GM18519 (cell line): ENCODE results near the gene FAIM2.
"Not testable (repeated sequence)": the region's sequence is repeated elsewhere in the genome, so short reads cannot be mapped to it uniquely, and the experiment has no call there.

Source experiments
- ATAC-seq: cut with Tn5 transposase; IDR thresholded peaks from one replicate; pipeline ENCODE4 v1.9.1; 2021; ENCODE audit warnings: mild to moderate bottlenecking, moderate library complexity; ENCODE audit not compliant: unreplicated experiment, low FRiP score

The FAIM2 gene

DNA sequence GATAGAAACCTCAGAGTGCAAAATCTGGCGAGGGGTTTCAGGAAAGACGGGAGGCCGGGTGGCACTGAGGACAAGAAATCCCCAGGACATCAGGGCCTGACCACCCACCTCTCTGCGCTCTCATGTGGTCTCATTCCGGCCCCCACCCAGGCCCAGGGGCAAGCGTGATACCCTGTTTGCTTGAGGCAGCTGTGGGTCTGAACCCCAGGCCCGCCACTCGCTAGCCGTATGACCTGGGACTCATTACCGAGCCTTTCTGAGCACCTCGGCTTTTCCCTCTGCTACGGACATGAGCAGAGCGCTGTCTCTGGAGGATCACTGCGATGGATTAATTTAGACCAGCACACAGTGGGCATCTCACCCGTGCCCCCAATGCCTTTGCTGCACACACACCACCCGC lies 35.3 kb downstream of the FAIM2 start:
- no peak for ATAC-seq

DNA sequence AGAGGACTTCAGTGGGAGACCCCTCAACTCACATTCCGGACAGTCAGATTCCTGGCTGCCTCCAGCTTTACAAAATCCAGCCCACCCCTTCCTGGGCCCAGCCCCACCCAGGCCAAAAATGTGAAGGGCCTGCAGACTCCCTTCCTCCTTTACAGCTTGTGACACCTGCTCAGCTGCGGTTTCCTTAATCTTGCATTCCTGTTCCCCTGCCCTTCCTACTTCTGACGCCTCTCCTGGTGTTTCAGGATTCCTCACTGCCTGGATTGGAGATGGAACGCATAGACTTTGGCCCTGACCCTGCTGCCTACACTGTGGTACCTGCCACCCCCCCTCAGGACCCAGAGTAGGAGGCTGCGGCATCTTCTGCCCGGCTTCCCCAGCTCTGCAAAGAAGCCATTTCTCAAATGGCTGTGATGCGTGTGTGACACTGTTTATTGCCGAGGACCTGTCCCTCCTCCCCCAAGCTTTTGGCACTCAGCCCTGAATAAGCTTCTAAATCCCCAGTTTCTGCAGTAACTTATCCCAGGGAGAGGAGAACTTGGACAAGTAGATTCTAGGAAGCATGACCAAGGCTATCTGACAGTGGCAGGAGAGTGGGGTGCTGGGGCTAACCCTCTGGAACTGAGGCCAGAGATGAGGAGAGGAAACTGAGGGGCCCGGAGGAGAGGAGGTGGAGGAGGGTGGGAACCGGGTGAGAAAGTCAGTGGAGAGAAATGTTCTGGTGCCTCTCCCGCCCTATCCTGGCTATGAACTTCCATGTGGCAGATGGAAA lies 35.9 kb downstream of the FAIM2 start:
- no peak for ATAC-seq

- no peak for ATAC-seq
Measured at GRCh38 chr12:49866859-49867569, 36.7 kb downstream of the FAIM2 start.

DNA sequence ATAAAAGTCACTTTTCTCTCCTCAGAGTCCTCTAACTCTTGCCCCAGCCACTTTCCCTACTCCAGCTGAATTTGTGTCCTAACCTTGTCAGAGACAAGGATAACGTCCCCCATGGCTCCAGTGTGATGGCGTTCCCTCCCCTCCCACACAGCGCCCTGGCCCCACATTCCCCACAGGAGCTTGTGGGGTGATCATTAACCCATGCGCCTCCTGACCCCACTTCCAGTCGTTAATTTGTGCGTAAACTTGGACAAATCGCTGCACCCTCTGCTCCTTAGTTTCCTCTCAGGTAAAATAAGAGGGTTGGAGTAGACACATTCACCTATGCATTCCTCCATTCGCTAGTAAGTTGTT lies 37.9 kb downstream of the FAIM2 start:
- ATAC-seq = no peak

DNA sequence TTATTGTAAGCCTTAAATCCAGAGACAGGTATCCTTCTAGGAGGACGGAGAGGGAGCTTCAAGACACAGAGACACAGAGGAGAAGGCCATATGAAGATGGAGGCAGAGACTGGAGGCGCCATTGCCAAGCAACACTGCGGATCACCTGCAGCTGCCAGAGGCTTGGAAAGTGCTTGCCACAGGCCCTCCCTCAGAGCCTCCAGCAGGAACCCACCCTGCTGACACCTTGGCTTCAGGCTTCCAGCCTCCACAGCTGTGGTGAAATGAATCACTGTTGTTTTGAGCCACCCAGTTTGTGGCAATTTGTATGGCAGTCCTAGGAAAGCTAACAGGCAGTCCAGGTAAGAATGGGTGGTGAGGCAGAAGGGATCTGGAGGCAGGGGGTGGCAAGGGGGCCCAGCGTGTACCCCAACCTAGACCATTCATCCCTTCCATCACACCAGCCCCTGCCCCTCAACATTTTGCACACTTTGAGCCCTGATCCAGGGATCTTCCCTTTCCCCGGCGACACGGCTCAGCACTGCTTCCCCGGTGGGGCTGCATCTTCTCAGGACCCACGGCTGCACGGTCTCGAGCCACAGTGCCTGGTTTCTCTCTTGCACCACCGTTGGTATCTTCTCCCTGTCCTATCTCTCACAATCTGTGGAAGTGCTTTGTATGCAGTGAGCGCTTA lies 38.5 kb downstream of the FAIM2 start:
- no peak for ATAC-seq

- no peak for ATAC-seq
Measured at GRCh38 chr12:49864798-49865090, 39.0 kb downstream of the FAIM2 start.

DNA sequence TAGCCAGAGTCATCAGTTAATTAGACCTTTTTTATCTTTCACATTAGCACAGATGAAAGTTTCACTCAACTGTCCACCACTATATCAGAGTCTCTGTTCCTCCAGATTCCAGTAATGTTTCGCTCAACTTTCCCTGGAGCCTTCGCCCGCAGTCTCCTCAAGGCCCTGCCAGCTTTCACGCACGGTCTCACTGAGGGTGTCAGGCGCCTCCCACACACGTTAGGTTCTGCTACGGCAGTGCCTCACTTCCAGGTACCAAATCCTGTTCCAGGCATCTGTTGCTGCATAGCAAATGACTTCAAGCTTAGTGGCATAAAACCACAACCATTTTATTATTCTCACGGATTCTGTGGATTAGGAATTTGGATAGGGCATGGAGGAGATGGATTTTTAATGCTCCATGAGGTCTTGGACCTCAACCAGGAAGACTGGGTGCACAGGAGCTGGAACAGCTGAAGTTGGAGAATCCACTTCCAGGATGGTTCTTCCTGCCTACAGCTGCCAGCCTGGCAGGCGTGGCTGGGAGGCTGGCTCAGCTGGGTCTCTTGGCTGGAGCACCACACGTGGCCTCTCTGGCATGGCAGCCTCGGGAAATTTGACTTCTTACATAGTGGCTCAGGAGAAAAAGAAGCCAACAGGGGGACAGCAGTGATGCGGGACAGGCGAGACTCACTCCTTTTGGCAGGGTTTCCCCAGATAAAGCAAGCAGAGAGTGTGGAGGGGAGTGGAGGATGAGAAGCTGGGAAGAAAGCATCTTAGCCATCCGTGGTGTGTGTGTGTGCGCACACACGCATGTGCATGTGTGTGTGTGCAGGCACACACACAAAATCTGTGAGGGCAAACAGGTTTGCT lies 39.5 kb downstream of the FAIM2 start:
- no peak for ATAC-seq

DNA sequence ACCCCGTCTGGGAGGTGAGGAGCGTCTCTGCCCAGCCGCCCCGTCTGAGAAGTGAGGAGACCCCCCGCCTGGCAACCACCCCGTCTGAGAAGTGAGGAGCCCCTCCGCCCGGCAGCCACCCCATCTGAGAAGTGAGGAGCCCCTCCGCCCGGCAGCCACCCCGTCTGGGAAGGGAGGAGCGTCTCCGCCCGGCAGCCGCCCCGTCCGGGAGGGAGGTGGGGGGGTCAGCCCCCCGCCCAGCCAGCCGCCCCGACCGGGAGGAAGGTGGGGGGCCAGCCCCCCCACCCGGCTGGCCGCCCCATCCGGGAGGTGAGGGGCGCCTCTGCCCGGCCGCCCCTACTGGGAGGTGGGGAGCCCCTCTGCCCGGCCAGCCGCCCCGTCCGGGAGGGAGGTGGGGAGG lies 42.8 kb downstream of the FAIM2 start:
- not testable (repeated sequence) for ATAC-seq

- not testable (repeated sequence) for ATAC-seq
Measured at GRCh38 chr12:49855890-49856289, 47.8 kb downstream of the FAIM2 start.

DNA sequence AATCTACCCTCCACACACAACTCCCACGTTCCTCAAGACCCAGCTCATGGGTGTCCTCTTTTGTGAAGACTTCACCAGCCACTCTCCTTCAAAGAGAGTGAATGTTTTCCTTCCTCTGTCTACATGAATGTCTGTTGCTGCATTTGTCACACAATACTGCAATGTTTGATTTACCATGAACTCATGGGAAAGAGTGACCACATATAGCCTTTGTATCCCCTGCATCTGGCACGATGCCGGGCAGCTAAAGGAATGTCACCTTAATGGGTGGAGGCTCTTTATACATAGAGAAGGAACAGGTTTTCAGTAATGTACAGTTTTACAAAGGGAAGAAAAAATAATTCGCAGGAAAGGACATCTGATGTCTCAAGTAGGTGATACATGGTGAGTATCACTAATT lies 48.7 kb downstream of the FAIM2 start:
- no peak for ATAC-seq

DNA sequence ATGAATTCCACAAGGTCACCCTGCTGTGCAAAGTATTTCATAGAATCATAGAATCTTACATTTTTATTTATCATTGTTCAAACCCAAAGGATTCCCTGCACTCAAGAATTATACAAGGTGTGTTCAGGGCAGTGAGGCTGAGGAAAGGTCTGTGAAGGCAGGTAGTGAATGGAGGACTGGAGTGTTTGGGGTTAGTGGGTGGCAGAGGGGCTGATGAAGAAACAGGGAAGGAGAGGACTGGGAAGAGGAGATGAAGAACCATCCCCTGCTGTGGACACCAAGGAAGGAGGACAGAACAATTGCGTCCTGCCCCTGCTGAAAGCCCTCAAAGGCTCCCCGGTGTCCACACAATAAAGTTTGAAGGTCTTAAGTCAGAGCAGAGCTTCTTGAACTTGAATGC lies 50.0 kb downstream of the FAIM2 start:
- no peak for ATAC-seq

DNA sequence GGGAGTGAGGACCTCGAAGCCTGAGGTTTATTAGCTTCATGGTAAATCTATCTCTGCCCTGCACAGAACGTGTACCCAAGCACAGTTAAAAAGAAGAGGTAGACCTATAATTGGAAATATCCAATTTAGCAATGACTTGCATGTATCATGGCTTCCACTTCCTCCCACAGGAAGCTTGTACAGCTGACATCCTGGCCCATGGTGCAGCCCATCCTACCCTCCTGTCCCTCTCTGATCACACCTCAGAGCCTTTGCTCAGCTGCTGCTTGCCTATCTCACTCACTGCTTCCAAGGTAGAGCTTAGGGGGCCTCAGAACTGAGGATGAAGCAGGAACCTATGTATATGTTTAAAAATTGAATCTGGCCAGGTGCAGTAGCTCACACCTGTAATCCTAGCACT lies 56.5 kb downstream of the FAIM2 start:
- no peak for ATAC-seq

GRCh38 chr12:49846032-49846431 lies 57.7 kb downstream of the FAIM2 start:
- no peak for ATAC-seq

GRCh38 chr12:49843876-49844437 lies 59.7 kb downstream of the FAIM2 start:
- no peak for ATAC-seq

DNA sequence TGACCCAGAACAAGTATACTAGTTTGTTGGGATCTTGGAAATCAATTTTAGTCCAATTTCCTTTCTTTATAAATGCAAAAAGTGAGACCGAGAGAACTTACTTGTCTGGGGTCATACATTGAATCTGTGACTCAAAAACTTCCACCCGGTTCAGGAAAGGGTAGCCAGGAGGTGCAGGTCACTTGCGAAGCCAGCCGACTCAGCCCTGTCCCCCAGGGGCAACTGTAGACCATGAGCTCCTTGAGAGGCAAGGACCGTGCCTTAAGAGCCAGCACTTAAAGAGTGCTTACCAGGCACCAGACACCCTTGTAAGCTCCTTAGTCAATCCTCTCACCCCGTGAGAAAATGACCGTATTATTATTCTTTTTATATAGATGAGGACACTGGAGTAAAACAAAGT lies 60.3 kb downstream of the FAIM2 start:
- ATAC-seq = no peak

- ATAC-seq = no peak
Measured at GRCh38 chr12:49842519-49843352, 61.0 kb downstream of the FAIM2 start, which contains the start of gene BCDIN3D. Gene BCDIN3D (minus strand): TSS chr12:49843106. CDS start chr12:49843087, 19 bp downstream.

DNA sequence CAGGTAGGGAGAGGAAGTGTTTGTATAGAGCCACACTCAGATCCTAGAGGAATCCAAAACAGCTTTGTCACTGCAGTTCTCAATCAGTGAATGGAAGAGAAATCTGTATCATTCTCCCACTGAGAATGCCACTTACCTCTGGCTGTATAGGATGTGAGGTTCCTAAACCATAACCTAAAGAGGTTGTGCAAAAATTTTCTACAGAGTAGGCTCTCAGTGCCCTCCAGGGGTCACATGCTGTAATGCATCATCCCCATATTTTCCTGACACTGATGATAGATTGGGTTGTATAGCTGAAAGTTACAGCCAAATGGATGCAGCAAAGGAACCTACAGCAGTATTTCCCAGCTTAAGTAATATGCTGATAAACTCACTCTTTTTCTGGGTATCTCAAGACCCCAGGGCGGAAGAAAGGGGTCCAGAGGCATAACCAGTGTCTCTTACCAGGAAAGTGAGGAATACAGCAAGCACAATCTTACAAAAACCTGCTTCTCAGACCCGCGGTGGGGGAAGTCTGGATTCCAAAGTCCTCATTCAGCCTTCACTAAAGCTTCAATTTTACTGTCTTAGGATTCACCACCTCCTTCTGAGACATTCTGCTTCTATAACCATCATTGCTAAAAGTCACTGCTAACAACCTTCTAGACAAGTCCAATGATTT lies 64.6 kb downstream of the FAIM2 start:
- ATAC-seq = no peak

DNA sequence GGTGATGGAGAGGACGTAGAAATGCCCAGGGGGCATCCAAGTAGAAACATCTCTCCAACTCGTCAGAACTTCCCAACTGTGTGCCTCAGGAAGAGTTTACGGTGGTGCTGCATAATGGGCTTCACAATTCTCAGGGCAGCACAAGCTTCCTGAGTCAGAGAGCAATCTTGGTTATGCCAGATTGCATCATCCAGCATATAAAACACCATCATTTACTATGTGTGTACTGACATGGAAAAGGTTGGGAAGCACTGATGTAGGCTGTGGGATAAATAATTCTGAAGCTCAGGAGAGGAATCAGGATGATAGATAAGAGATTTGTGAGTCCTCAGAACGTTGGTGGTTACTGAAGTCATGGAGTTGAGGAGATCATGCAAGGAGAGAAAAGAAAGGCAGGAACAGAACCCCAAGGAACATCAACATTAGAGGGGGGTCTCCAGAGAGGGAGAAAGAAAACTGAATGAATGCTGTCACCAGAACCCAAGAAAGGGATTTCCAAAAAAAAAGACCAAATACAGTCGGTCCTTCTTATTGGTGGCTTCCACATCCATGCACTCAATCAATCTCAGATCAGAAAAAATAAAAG lies 70.8 kb downstream of the FAIM2 start:
- ATAC-seq = no peak

- no peak for ATAC-seq
Measured at GRCh38 chr12:49831717-49832116, 72.0 kb downstream of the FAIM2 start.
